ENCODE results near the gene CYBC1.

The CYBC1 gene

DNA sequence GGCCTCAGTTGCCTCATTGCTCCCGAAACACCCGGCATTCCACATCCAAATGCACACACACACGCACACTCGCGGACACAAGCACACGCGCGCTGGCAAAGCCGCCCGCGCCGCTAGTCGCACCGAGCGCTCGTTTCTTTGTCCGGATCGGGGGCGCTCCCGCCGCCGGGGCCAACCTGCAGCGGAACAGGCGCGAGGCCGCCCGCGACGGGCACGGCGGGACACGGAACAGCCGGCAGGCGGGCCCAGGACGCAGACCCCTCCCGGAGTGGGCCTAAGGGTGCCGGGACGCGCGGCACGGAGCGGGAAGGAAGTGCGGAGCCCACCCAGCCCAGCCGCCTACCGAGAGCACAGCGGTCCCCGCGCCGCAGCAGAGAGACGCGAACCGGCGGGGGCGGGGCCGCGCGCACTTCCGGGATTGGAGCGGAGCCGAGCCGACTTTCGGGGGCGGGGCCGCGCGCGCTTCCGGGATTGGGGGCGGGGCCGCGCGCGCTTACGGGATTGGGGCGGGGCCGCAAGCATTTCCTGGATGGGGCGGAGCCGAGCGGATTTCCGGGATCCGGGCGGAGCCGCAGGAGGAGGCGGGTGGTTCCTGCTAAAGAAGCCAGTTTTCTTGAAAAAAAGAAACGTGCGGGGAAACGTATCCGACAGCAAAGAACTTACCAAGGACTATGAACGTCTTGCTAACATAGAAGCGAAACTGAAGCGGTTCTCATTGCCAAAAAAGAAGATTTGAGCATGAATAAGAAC lies at the start of gene CYBC1:
Gene CYBC1, minus strand, starts transcription at position 396 of the 750 bp plus-strand sequence. CDS start 1,498 bp downstream, outside the sequence.
- peak; percentile 93 for DNase-seq

DNA sequence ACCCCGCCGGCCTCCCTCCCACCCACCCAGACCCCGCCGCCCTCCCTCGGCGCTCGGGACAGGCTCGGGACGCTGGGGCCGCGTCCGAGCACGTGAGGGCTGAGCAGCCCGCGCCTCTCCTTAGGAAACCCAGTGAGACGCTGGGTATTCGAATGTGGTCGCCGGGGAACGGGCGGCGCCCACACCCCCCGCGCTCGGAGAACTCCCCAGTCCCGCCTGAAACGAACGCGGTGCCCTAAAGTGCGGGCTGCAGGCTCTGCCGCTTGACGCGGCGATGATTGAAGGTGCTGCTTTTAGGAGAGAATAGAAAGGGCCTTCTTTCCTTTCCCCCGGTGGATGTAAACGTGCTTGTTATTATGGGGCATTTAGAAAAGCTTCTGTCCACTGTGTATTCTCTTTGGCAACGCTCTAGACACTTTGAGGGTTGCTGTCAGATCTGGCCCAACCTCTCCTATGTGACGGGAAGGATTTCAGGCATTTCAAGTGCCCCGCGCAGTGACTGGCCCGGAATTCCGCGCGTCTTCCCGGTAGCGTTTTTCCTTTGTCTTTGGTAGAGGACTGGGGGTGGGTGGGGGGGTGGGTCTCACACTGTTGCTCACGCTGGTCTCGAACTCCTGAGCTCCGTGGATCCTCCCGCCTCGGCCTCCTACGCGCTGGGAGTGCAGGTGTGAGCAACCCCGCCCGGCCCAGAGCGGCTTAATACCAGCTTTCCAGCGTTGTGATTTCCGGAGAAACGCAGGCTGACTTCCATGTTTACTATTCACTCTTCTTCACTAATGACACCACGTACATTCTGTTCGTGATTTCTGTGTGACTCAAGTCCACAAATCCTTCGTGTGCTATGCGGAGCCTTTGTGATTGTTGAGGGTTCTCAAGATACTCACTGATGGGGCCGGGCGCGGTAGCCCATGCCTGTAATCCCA lies 47.2 kb upstream of the CYBC1 start:
- DNase-seq: peak; percentile 31

- peak; percentile 83 for DNase-seq
These were observed 46.2 kb upstream of the CYBC1 start for GRCh38 chr17:82496529-82497434.

DNA sequence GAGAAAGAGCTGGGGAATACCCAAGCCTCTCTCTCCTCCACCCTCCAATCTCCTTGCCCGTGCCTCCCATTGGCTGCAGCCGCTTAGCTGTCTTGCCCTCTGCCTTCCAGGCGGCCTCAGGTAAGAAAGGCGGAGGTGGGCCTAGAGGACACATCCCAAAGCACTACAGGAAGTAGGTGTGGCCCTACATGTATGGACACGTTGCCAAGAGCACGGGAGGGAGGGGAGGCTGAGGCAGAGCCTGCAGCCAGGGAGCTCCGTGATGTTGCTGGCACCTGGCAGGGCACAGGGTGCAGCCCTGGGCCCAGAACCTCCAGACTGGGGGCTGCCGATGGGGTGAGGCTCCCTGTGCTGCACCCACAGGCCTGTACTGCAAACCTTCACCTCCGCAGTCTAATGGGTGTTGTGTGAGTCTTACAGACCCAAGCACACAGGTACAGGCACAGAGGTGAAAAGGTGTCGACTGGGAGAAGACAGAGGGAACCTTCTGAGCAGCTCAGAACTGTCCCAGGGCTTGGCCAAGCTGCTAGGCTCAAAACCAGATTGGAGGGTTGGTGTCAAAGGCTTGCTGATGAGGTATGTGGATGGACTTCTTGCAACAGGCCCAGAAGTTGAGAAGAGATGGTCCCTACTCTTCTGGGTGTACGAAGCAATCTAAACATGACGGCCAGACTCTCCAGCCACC lies 45.4 kb upstream of the CYBC1 start:
- DNase-seq: no peak

GRCh38 chr17:82494236-82495055 lies 43.9 kb upstream of the CYBC1 start:
- DNase-seq: peak; percentile 81

- DNase-seq: no peak
These were observed 42.8 kb upstream of the CYBC1 start for GRCh38 chr17:82493226-82493781.

- DNase-seq: no peak
These were observed 42.2 kb upstream of the CYBC1 start for GRCh38 chr17:82492643-82493225.

- DNase-seq: no peak
These were observed 41.0 kb upstream of the CYBC1 start for GRCh38 chr17:82491533-82491932.

- DNase-seq: no peak
These were observed 40.6 kb upstream of the CYBC1 start for GRCh38 chr17:82491196-82491530.

DNA sequence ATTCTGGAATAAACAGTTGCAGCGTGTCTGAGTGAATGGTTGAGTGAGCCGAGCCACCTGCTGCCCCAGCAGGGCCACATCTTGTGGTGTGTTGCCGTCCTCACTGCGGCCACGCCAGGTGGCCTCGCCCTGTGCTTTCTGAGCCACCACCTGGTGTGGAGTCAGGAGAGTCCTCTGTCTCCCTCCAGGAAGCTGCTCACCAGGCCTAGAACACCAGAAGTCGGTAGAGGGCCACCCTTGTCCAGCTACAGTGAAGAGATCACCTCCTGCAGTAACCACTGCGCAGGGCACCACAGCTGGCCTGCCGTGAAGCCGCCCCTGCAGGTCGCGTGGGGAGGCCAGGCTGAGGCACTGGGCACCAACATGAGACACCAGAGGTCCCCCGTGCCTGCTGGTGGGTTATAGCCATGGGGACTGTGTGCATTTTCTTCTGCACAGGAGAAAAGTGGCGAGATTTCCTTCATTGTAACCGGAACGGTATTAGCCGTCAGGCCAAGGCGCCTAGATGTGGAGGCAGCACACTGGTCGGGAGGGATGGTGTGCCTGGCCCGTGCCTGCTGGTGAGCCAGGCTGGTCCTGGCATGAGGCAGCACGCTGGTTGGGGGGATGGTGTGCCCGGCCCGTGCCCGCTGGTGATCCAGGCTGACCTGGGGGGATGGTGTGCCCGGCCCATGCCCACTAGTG lies 40.1 kb upstream of the CYBC1 start:
- DNase-seq: no peak

DNA sequence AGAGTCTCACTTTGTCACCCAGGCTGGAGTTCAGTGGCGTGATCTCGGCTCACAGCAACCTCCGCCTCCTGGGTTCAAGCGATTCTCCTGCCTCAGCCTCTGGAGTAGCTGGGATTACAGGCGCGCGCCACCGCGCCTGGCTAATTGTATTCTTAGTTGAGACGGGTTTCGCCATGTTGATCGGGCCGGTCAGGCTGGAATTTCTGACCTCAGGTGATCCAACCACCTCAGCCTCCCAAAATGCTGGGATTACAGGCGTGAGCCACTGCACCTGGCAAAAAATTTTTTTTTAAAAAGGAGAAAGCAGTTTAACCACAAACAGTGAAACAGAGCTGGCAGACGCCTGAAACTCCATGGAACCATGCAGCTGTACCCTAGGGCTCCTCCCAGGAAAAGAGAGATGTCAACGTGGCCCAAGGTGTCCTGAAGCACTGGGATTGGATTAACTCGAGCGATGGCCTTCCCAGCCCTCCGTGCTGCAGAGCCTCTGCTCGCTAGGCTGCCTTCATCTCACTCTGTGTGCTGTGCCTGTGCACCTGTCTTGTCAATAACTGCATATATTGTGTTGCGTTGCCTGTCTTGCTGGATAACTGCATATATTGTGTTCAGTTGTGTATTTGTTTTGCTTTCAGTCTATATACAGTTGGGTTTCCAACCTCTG lies 39.4 kb upstream of the CYBC1 start:
- DNase-seq: no peak

DNA sequence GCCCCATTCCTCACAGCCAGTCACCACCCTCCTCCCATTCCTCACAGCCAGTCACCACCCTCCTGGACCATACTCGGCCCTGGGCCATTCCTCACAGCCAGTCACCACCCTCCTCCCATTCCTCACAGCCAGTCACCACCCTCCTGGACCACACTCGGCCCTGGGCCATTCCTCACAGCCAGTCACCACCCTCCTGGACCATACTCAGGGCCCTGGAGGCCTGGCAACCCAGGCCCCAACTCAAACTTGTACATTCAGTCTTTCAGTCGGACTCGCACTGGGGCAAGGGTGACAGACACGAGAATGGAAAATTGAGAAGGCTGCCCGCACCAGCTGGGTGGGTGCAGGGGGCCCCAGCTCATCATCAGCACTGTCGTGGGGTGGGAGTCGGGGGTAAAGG lies 38.6 kb upstream of the CYBC1 start:
- DNase-seq: no peak

DNA sequence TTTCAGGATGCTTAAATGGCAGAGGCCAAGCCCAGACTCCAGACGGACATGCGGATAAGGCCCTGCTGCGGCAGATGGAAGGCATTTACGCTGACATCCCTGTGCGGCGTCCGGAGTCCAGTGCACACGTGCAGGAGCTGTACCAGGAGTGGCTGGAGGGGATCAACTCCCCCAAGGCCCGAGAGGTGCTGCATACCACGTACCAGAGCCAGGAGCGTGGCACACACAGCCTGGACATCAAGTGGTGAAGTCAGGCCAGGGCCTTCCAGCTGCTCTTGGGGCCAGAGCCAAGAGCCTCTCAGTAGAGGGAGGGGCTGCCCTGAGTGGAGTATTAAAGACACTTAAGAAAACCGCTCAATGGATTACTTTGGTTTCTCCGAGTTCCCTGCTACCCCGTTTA lies 37.4 kb upstream of the CYBC1 start:
- no peak for DNase-seq

DNA sequence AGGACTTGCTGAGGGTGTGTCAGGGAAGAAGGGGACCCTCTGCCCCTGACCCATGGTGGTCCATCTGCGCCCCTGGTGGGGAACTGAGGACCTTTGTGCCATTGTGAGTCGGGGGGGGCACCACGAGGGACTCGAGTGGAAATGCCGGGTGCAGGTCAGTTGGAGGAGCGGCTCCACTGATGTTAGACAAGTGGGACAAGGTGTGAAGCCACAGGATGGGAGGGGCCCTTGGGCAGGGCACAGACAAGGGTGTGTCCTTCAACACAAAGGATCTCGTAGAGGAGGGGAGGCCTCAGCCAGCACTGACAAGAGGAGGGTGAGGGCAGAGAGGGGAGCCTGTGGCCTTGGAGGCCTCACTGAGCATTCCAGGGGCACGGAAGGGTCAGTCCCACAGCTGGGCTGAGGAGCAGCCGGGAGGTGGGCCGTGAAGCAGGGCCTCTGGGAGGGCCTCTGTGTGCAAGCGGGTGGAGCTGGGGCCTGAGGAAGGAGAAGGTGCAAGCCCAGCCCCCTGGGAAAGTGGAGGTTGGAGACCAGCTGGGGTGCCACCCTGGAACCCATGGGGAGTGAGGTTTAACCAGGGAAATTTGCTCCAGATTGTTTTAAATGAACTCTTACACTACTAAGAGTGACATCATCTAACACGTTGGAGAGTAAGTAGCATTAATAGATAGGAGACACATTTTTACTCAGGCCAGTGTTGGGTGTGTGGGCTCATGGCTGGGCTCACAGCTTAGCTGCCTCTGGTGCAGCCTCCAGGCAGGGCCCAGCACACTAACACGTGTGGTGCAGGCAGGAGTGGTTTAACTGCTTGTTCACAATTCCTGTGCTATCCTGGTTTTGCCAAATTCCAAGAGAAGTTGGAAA lies 35.9 kb upstream of the CYBC1 start:
- DNase-seq: peak; percentile 10

DNA sequence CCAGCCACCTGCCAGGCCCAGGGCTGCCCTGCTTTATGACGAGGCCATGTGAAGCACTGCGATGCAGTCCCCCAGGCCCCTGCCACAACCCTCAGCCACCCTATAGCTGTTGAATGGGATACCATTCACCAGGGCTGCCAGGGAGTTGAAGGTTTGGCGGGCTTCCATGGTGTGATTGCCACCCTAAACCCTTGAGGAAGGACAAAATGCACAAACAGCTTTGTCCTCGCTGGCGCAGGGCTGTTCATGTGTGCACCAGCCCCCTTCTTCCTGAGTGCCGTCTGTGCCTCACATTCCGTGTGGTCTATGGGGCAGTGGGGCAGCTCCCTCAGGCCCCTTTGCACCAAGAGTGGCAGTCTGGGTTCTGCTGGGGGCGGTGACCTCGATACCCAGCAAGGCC lies 33.3 kb upstream of the CYBC1 start:
- no peak for DNase-seq

GRCh38 chr17:82483204-82483660 lies 32.7 kb upstream of the CYBC1 start:
- DNase-seq: no peak

DNA sequence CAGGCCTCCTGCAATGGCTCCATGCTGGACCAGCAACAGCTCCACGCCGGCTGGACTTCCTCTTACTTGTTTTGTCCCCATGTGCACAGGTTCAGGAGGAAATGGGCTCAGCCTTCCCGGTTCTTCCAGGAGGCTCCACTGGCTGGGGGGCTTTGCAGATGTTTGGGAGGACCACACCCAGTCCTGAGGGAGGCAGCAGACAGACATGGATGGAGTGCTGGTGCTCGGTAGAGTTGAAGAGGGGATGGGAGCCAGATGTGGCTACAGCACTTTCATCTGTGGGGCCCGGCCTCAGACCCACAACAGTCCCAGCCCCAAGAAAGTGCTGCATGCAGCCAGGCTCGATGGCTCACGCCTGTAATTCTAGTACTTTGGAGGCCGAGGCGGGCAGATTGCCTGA lies 29.8 kb upstream of the CYBC1 start:
- no peak for DNase-seq

GRCh38 chr17:82479602-82480001 lies 29.1 kb upstream of the CYBC1 start:
- no peak for DNase-seq

DNA sequence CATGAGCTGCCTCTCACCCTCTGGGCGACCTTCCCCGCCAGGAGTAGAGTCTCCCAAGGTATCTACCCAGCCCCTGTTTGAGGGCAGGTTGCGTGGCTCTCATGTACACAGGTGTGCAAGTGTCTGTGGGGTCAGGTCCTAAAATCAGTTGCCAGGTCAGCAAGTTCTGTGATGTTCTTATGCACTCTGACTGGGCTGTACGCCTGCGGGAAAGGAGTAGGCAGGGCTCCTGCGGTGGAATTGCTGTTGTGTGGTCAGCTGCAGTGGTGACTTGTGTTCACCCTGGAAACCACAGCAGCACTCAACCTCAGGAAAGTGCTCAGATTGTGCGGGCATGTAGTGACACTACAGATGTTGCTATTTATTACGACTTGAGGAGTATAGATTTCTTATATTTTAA lies 27.4 kb upstream of the CYBC1 start:
- DNase-seq: no peak

Measured in activated effector memory CD4-positive, alpha-beta T cell treated with Interleukin-2 at 50 U/mL for 16 hours (primary cell).